Renal cortical epithelial cell (primary cell): Measurements from ENCODE around the gene KCNQ5. TPM values are rescaled to one million over a fixed set of nuclear protein-coding genes. Genes with fewer than 3 reads are reported as not detected.
A peak's percentile ranks its signal among the peaks of the same experiment; 100 is the strongest.

Experiments used
- DNase-seq: peaks from one replicate; pipeline ENCODE4 v3.0.0-alpha.2; 2011; ENCODE audit warnings: low read depth
- total RNA-seq: library from RNA; depleted of rRNA; stranded (reverse); fragments of >200 nt; gene quantifications from 2 replicates; pipeline ENCODE4 v1.2.3, GENCODE V29; 2014

KCNQ5 gene
- total RNA-seq, 1 donor from 2014 or later, result under 0.01 TPM

DNA sequence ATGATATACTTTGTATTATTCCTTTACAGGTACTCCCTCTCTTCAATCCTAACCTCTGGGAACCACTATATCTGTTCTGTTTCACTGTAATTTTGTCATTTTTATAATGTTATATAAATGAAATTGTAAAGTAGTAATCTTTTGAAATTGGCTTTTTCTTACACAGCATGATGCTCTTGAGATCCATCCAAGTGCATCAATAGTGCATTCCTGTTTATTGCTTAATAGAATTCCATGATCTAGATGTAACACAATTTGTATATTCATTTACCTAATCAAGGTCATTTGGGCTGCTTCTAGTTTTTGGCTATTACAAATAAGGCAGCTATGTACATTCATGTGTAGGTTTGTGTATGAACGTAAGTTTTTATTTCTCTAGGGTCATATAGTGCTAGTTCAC is 428.8 kb downstream of the KCNQ5 start:
- peak; percentile 3 for DNase-seq

DNA sequence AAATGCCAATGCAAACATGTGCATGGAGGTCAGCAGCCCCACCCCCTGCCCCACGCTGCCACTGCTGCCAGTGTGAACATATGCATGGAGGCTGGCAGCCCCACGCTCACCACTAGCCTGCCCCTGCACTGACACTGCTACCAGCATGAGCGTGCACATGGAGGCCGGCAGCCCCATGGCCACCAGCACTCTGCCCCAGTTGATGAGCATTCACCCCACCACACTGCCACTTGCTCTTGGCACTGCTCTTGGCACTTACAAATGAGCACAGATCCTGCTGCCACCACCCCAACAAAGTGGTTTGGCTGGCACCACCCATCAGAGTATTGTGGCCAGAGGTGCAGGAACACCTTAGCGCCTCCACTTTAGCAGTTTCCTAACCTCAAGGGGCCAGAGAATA is 429.3 kb downstream of the KCNQ5 start:
- DNase-seq, result no peak

DNA sequence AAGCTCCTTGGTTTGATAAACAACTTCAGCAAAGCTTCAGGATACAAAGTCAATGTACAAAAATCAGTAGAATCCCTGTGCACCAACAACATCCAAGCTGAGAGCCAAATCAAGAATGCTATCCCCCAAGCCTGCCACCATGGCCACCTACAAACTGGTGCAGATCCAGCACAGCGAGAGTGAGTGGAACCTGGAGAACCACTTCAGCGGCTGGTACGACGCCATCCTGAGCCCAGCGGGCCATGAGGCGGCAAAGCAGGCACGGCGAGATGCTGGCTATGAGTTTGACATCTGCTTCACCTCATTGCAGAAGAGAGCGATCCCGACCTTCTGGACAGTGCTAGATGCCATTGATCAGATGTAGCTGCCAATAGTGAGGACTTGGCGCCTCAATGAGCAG is 433.1 kb downstream of the KCNQ5 start:
- DNase-seq, result no peak

DNA sequence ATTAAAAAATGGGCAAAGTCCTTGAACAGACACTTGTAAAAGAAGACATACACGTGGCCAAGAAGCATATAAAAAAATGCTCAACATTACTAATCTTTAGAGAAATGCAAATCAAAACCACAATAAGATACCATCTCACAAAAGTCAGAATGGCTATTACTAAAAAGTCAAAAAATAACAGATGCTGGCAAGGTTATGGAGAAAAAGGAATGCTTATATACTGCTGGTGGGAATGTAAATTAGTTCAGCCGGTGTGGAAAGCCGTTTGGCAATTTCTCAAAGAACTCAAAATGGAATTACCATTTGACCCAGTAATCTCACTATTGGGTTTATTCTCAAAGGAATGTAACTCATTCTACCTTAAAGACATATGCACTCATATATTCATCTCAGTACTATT is 436.9 kb downstream of the KCNQ5 start:
- no peak for DNase-seq

DNA sequence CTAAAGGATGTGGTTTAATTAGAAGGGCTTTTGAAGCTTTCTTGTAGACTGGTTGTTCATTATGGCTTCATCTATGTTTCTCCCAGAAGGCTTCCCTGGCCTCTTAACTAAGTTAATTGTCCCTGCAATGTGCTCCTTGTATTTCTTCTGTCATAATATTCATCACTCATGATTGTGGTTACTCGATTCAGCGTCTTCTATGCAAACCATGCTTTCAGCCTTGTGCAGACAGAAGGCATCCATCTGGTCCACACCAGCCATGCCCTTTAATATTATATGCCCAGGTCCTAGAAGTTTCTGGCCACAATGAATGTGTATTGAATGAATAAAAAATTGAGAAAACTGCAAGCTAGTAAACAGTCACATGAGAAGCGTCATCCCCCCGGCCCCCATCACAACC is 440.3 kb downstream of the KCNQ5 start:
- DNase-seq, result no peak

GRCh38 chr6:73062837-73063236 is 441.0 kb downstream of the KCNQ5 start:
- no peak for DNase-seq

DNA sequence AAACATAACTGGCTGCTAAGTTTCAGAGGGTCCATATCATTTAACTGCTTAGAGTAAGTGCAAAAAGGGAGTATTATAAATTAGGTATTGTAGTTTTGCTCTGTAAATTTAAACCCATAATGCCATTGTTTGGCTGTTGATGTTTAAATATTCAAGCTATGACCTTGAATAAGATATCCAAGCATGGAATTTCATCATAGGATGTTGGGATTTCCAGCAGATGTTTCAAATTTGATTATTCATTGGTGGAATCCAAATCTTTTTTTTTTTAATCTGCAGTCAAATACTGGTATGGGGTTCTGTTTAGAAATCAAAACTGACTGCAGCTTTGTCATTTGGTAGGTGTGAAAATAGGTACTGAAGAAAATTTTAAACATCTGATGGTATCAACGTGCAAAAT is 442.4 kb downstream of the KCNQ5 start:
- no peak for DNase-seq

GRCh38 chr6:73073238-73073637 is 451.4 kb downstream of the KCNQ5 start:
- no peak for DNase-seq

- peak; percentile 44 for DNase-seq
These were observed 452.3 kb downstream of the KCNQ5 start for GRCh38 chr6:73074175-73074574.

GRCh38 chr6:73076211-73076954 is 454.5 kb downstream of the KCNQ5 start:
- no peak for DNase-seq

DNA sequence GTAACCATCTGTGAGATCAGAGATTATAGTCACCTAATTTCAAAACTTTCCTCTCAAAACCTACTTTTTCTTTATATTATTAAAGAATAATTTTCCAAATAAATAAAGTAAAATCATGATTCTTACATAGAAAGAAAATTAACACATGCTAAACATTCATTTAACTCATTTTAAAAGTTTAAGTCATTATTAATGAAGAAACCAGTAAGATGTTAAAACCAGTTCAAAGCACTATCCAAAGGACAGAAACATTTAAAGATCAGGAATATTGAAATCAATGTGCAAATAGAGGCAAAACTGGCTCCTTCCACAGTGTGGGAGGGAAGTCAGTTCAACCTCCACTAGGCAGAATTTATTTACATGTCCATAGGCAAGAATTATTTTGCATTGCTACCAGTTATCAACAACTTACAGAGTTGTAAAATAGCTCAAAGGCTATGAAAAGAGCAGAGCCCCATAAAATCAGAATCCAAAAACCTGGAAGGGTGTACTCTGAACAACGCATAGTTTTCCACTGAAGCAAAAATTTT is 456.5 kb downstream of the KCNQ5 start:
- DNase-seq, result no peak

- DNase-seq, result peak; percentile 2
These were observed 457.2 kb downstream of the KCNQ5 start for GRCh38 chr6:73078908-73079610.

GRCh38 chr6:73079611-73079955 is 457.7 kb downstream of the KCNQ5 start:
- DNase-seq, result peak; percentile 26

GRCh38 chr6:73079978-73080377 is 458.1 kb downstream of the KCNQ5 start:
- peak; percentile 18 for DNase-seq

- DNase-seq, result no peak
These were observed 460.1 kb downstream of the KCNQ5 start for GRCh38 chr6:73081955-73082354.

DNA sequence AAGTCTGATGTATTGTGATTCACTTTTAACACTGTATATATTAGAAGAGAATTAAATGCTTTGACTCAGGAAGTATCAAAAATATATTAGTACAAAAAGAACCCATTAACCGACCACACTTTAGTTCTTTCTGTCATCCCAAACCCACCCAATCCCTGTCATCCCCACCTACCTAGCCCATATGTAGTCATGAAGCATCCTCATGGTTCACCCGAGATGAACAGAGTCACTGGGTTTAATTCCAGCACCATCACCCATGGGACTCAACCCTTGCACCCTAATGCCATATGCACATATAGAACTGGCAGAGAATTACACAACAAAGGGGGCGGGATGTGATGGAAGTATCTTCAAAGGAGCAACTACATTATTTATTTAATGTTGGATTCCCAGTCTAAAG is 462.0 kb downstream of the KCNQ5 start:
- DNase-seq, result no peak

GRCh38 chr6:73085443-73085871 is 463.6 kb downstream of the KCNQ5 start:
- peak; percentile 3 for DNase-seq

DNA sequence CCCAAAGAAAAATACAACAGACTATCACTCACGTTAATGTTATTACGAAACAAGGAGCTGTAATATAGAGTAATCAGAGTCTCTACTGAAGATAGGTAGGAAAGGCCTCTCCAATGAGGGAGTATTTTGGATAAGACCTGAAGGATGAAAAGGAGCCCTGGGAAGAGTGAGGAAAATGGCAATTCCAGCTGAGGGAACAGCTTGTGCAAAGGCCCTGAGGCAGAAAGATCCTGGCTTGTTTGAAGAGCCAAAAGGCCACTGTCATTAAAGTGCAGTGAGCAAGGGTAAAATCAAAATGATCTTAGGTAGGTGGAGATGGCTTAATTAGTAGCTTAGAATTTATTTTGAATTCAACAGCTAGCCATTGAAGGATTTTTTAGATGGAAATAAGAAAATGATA is 464.9 kb downstream of the KCNQ5 start:
- DNase-seq, result no peak

DNA sequence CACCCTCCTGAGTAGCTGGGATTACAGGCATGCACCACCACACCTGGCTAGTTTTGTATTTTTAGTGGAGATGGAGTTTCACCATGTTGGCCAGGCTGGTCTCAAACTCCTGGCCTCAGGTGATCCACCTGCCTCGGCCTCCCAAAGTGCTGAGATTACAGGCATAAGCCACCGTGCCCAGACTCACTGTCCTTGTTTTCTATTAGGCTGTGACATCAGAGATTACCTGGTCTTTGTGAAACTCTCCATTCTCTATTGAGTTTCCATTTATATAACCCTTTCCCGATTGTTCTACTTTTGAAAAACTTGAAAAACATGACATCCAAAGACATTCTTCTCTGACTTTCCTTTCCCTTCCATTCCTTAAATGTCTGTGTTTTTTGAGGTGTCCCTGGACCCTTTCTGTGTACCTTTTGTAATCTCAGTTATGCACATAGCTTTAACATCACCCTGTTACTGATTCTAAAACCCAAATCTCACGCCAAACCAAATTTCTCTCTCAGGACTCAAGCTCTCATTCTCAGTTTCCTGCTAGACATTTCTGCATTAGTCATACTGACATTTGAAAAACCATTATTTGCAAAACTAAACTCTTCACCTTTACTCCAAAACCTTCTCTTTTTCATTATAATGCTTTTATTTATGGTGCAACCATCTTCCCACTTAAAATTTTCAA is 466.4 kb downstream of the KCNQ5 start:
- no peak for DNase-seq

- no peak for DNase-seq
These were observed 483.1 kb downstream of the KCNQ5 start for GRCh38 chr6:73104921-73105320.

DNA sequence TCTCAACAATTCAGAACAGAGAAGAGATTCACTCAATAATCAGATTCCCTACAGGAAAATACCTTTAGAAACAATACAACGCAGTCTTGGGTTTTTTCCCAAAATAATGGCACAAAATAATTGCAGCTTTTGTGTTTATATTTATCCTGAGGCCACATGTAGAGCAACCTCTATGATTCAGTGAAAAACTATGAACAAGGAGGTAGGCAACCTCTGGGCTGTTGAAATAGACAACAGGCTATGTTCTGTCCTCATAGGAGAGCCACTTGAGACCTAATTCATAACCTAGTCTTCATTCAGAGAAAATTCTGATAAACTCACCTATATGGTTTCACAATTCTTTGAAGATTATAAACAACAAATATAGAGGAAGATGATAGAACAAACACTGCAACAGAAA is 485.2 kb downstream of the KCNQ5 start:
- DNase-seq, result no peak

DNA sequence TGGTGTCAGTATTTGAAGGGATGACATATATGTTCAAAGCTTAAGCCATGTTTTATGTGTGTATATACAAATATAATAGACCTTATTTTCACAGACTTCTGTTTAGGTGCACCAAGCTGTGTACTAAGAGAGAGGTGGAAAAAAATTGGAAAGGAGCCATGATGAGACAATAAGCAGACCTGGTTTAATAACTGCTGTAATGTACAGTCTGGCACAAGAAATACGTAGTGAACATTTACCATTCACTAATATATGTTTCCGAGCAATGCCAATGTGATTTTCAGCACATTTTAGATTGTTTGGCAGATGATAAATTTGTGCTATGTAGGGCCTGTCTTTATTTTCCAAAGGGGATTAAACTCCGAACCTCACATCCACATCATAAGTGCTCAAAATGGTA is 487.1 kb downstream of the KCNQ5 start:
- DNase-seq, result no peak

GRCh38 chr6:73109659-73110058 is 487.8 kb downstream of the KCNQ5 start:
- DNase-seq, result no peak
